IMR-90 (cell line): ENCODE data around the gene CAPS. TPM values are rescaled to one million over a fixed set of nuclear protein-coding genes. Genes with fewer than 3 reads are reported as not detected.
A peak's percentile ranks its signal among the peaks of the same experiment; 100 is the strongest.

ENCODE experiments used
- ATAC-seq: fragments of 200-7000 bp; cut with Tn5 transposase; 2 replicates; pipeline ENCODE4 v1.9.1; 2020; ENCODE audit warnings: low read depth, mild to moderate bottlenecking, moderate library complexity
- BruUV-seq: library from RNA; stranded (reverse); fragments of 400-500 nt; replicated peaks from 2 replicates; lab custom pipeline; 2021; lab: Mats Ljungman, UMichigan
- CTCF ChIA-PET: fragments of 300-600 bp; formaldehyde crosslinking; extraction: SDS; loops from one replicate; lab custom pipeline; 2021; ENCODE audit warnings: antibody characterized with exemption; lab: Yijun Ruan, JAX
- POLR2A ChIA-PET: fragments of 300-600 bp; sonication (Branson Sonifier 250); formaldehyde crosslinking; loops from one replicate; lab custom pipeline; 2022; ENCODE audit warnings: antibody characterized with exemption; ENCODE audit not compliant: unreplicated experiment; lab: Charles Lee
- DNase-seq: peaks from one replicate; pipeline ENCODE4 v3.0.0; 2013
- H2AFZ ChIP-seq: replicated peaks from 2 replicates; pipeline ENCODE3; 2013; ENCODE audit warnings: low read length, mild to moderate bottlenecking; ENCODE audit not compliant: poor library complexity
- H2AK5ac ChIP-seq: 2 replicates; pipeline ENCODE4 v1.6.1; 2013; ENCODE audit warnings: low read depth, low read length, inconsistent platforms
- H2AK9ac ChIP-seq: replicated peaks from 2 replicates; pipeline ENCODE3; 2013; ENCODE audit warnings: mild to moderate bottlenecking, low read depth, low read length, moderate library complexity; ENCODE audit not compliant: poor library complexity
- H2BK120ac ChIP-seq: 2 replicates; pipeline ENCODE4 v1.6.1; 2013; ENCODE audit warnings: low read depth, low read length, inconsistent platforms
- H2BK15ac ChIP-seq: 3 replicates; pipeline ENCODE4 v1.6.1; 2013; ENCODE audit warnings: low read depth, low read length, inconsistent platforms
- H2BK20ac ChIP-seq: 2 replicates; pipeline ENCODE4 v1.6.1; 2013; ENCODE audit warnings: low read depth, mild to moderate bottlenecking, inconsistent platforms, low read length, moderate library complexity
- H2BK5ac ChIP-seq: 2 replicates; pipeline ENCODE4 v1.6.1; 2013; ENCODE audit warnings: mild to moderate bottlenecking, low read depth, low read length, inconsistent platforms; ENCODE audit not compliant: poor library complexity, severe bottlenecking
- H3K14ac ChIP-seq: replicated peaks from 2 replicates; pipeline ENCODE4 v1.6.1; 2013; ENCODE audit warnings: low read depth, low read length, inconsistent platforms
- H3K18ac ChIP-seq: 2 replicates; pipeline ENCODE4 v1.6.1; 2013; ENCODE audit warnings: low read depth, low read length, control low read depth
- H3K23ac ChIP-seq: 2 replicates; pipeline ENCODE4 v1.6.1; 2013; ENCODE audit warnings: low read depth, low read length, inconsistent platforms
- H3K27ac ChIP-seq: 2 replicates; pipeline ENCODE4 v1.5.1; 2013; ENCODE audit warnings: mild to moderate bottlenecking, control low read depth, low read length; ENCODE audit not compliant: insufficient read depth
- H3K27me3 ChIP-seq: 2 replicates; pipeline ENCODE4 v1.6.1; 2013; ENCODE audit warnings: low read length; ENCODE audit not compliant: control insufficient read depth, insufficient read depth
- H3K36me3 ChIP-seq: 2 replicates; pipeline ENCODE4 v1.6.1; 2013; ENCODE audit warnings: low read length, mixed read lengths; ENCODE audit not compliant: control insufficient read depth, insufficient read depth
- H3K4ac ChIP-seq: 2 replicates; pipeline ENCODE4 v1.6.1; 2013; ENCODE audit warnings: low read depth, low read length, inconsistent platforms
- H3K4me1 ChIP-seq: 2 replicates; pipeline ENCODE4 v1.6.1; 2013; ENCODE audit warnings: low read length, mixed read lengths; ENCODE audit not compliant: control insufficient read depth, insufficient read depth
- H3K4me2 ChIP-seq: 2 replicates; pipeline ENCODE4 v1.6.1; 2013; ENCODE audit warnings: low read depth, mild to moderate bottlenecking, control low read depth, low read length, moderate library complexity
- H3K4me3 ChIP-seq: 2 replicates; pipeline ENCODE4 v1.5.1; 2013; ENCODE audit warnings: low read depth, mild to moderate bottlenecking, control low read depth, low read length, moderate library complexity; ENCODE audit not compliant: insufficient read depth
- H3K56ac ChIP-seq: 2 replicates; pipeline ENCODE4 v1.6.1; 2013; ENCODE audit warnings: low read length, inconsistent platforms; ENCODE audit not compliant: insufficient read depth; ENCODE audit errors: extremely low read depth
- H3K79me1 ChIP-seq, 2 experiments: 2 replicates each; pipeline ENCODE4 v1.6.1; 2013; ENCODE audit warnings: low read length in 2 of 2, inconsistent platforms in 1 of 2, low read depth in 1 of 2
- H3K9ac ChIP-seq: 2 replicates; pipeline ENCODE4 v1.6.1; 2013; ENCODE audit warnings: low read depth, low read length, control low read depth
- H3K9me1 ChIP-seq: 2 replicates; pipeline ENCODE4 v1.6.1; 2013; ENCODE audit warnings: low read length, inconsistent platforms; ENCODE audit not compliant: insufficient read depth
- H3K9me3 ChIP-seq: 2 replicates; pipeline ENCODE4 v1.6.1; 2013; ENCODE audit warnings: low read length; ENCODE audit not compliant: control insufficient read depth, insufficient read depth
- H4K20me1 ChIP-seq: 2 replicates; pipeline ENCODE4 v1.6.1; 2013; ENCODE audit warnings: low read length, inconsistent platforms; ENCODE audit not compliant: insufficient read depth
- H4K5ac ChIP-seq: 2 replicates; pipeline ENCODE4 v1.6.1; 2013; ENCODE audit warnings: mild to moderate bottlenecking, low read depth, low read length, control low read depth
- H4K8ac ChIP-seq, 2 experiments: 2 replicates each; pipeline ENCODE4 v1.6.1; 2013; ENCODE audit warnings: low read depth in 2 of 2, low read length in 2 of 2, control low read depth in 1 of 2, inconsistent platforms in 1 of 2
- H4K91ac ChIP-seq: 2 replicates; pipeline ENCODE4 v1.6.1; 2013; ENCODE audit warnings: low read depth, low read length, inconsistent platforms; ENCODE audit not compliant: insufficient read depth
- CEBPB ChIP-seq: IDR thresholded peaks from 2 replicates; pipeline ENCODE4 v1.6.1; 2012; ENCODE audit warnings: low read depth, low read length, improper control_type of control experiment
- CHD1 ChIP-seq: IDR thresholded peaks from 2 replicates; pipeline ENCODE4 v1.6.1; 2012; ENCODE audit warnings: low read depth, low read length, improper control_type of control experiment
- MAFK ChIP-seq: IDR thresholded peaks from 2 replicates; pipeline ENCODE4 v1.6.1; 2012; ENCODE audit warnings: low read depth, low read length, improper control_type of control experiment
- MAZ ChIP-seq: IDR thresholded peaks from 2 replicates; pipeline ENCODE4 v1.6.1; 2012; ENCODE audit warnings: low read depth, mild to moderate bottlenecking, low read length, improper control_type of control experiment, moderate library complexity, borderline replicate concordance
- MXI1 ChIP-seq: IDR thresholded peaks from 2 replicates; pipeline ENCODE4 v1.6.1; 2012; ENCODE audit warnings: low read depth, mild to moderate bottlenecking, low read length, moderate library complexity, borderline replicate concordance
- USF2 ChIP-seq: fragments of 150-350 bp; IDR thresholded peaks from 2 replicates; pipeline ENCODE4 v1.6.1; 2017; ENCODE audit warnings: mild to moderate bottlenecking, antibody characterized with exemption, low read length, low read depth
- WGBS, 2 experiments: methylation state at CpG; one replicate each; pipeline versions ENCODE4 v1.1.5 to v1.1.7; 2013; ENCODE audit warnings: missing lambda C conversion rate in 2 of 2; ENCODE audit not compliant: insufficient read length in 1 of 2; ENCODE audit errors: extremely low coverage in 2 of 2; 5-methylcytosine and 5-hydroxymethylcytosine counted together
- dilution Hi-C: fragments of 300-500 bp; cut with HindIII; formaldehyde crosslinking; loops from one replicate; pipeline ENCODE4 v1.14.3; 2018; ENCODE audit warnings: low sequenced_read_pairs; ENCODE audit not compliant: unreplicated experiment
- in situ Hi-C: fragments of 300-500 bp; cut with MboI; formaldehyde crosslinking; loops from 3 replicates; pipeline ENCODE4 v1.14.3; 2019; ENCODE audit warnings: low sequenced_read_pairs, inconsistent platforms, mixed read lengths
- intact Hi-C: fragments of 100-400 bp; cut with micrococcal nuclease; formaldehyde crosslinking; loops from 2 replicates; pipeline ENCODE4 v1.10.0; 2022
- polyA plus RNA-seq, 3 experiments: library from polyadenylated mRNA; depleted of rRNA; stranded (reverse); fragments of >200 nt; gene quantifications; 2 replicates each; pipeline ENCODE4 v1.2.3, GENCODE V29; 2012; ENCODE audit warnings: low replicate concordance in 1 of 3
- total RNA-seq: library from RNA; depleted of rRNA; stranded (reverse); fragments of >200 nt; gene quantifications from 2 replicates; pipeline ENCODE4 v1.2.3, GENCODE V29; 2012
- TF ChIP-seq, protein P1 (sequence below): conservative IDR thresholded peaks from 2 replicates; pipeline ENCODE4 v1.5.1; 2012; ENCODE audit warnings: mild to moderate bottlenecking, low read depth, low read length, improper control_type of control experiment

The CAPS gene
- total and polyA plus RNA-seq, 2 of the 4 experiments (the other 2 are of a cell fraction), result 0.54 to 4.9 TPM

DNA sequence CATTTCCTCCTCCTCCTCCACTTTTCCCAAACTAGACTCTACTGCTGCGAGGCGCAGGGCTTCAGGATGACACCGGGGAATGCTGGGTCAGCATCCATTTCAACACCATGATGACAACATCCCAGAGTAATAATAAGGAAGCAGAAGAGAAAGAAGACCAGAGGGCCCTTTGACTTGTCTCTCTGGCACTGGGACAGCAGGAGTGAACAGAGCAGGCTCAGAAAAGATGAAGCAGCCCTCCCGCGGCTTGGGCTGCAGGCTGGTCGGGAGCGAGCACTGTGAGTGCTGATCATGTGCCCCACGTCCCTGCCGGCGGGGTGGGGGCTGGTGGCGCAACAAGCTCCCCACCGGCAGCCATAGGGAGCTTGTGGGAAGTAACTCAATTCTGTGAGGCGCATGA lies 33.4 kb downstream of the CAPS start:
- H3K9me3 ChIP-seq, result no peaks in the 10 kb centered on the region
- no TSS peak for BruUV-seq
- TF ChIP-seq CEBPB (peak; percentile 42), USF2 (peak; percentile 52; the same call in 1 of the 2 replicates), MXI1 (no peak), CHD1 (no peak), MAFK (peak; percentile 70), MAZ (0 out of 2 replicates have a peak, but pooled peaks have one; percentile 30)
- TF ChIP-seq, protein P1, sequence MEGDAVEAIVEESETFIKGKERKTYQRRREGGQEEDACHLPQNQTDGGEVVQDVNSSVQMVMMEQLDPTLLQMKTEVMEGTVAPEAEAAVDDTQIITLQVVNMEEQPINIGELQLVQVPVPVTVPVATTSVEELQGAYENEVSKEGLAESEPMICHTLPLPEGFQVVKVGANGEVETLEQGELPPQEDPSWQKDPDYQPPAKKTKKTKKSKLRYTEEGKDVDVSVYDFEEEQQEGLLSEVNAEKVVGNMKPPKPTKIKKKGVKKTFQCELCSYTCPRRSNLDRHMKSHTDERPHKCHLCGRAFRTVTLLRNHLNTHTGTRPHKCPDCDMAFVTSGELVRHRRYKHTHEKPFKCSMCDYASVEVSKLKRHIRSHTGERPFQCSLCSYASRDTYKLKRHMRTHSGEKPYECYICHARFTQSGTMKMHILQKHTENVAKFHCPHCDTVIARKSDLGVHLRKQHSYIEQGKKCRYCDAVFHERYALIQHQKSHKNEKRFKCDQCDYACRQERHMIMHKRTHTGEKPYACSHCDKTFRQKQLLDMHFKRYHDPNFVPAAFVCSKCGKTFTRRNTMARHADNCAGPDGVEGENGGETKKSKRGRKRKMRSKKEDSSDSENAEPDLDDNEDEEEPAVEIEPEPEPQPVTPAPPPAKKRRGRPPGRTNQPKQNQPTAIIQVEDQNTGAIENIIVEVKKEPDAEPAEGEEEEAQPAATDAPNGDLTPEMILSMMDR, result no peak
- peak overlapping the region; percentile 12; the same call in 1 of the 2 replicates for H2BK120ac ChIP-seq
- ChIA-PET CTCF (interaction anchor here (0.6 to 1.2 kb wide), 3 partner anchors 20 to 144 kb away, joined by 3 to 4 read pairs (median 3); no protein-coding TSS in a partner anchor), POLR2A (interaction anchor here (0.6 kb wide), 1 partner anchor 13 kb away, joined by 5 read pairs; no protein-coding TSS in a partner anchor)
- WGBS, 2 experiments, result 20% methylated on average over 1 of the region's 13 CpGs; no CpG with 5 or more reads in 1 of the 2 experiments
- H4K8ac ChIP-seq, result peak overlapping the region in 1 of 2 experiments; percentile 51; a peak in 2 of 4 replicates
- intact Hi-C loops, result no loop called here
- H2AFZ ChIP-seq, result peak overlapping the region; percentile 23
- peak overlapping the region; percentile 2; the same call in 1 of the 2 replicates for H3K18ac ChIP-seq
- H3K27me3 ChIP-seq, result no peaks in the 10 kb centered on the region
- peak overlapping the region; percentile 39 for H2AK9ac ChIP-seq
- no peak overlapping the region for H2BK15ac ChIP-seq
- H3K4ac ChIP-seq, result peak overlapping the region; percentile 58
- peaks cover 22% of the 10 kb centered on the region for H3K36me3 ChIP-seq
- peak overlapping the region; percentile 72; the same call in 1 of the 2 replicates for H3K27ac ChIP-seq
- H3K14ac ChIP-seq, result peak overlapping the region; percentile 78
- no peak overlapping the region for H3K56ac ChIP-seq
- DNase-seq (peak; percentile 67), ATAC-seq (peak; percentile 38)
- peak overlapping the region; percentile 19 for H2BK5ac ChIP-seq
- dilution Hi-C loops, result no loop called here
- H3K4me2 ChIP-seq, result peak overlapping the region; percentile 32; the same call in 1 of the 2 replicates
- H3K9ac ChIP-seq, result peak overlapping the region; percentile 42
- H3K4me3 ChIP-seq, result no peak overlapping the region
- peaks cover 67% of the 10 kb centered on the region for H4K20me1 ChIP-seq
- H3K4me1 ChIP-seq, result peaks cover 51% of the 10 kb centered on the region
- in situ Hi-C loops, result no loop called here
- peak overlapping the region; percentile 66 for H2AK5ac ChIP-seq
- peaks cover 40 to 97% of the 10 kb centered on the region in 2 experiments for H3K79me1 ChIP-seq
- peak overlapping the region; percentile 36; the same call in 1 of the 2 replicates for H2BK20ac ChIP-seq
- 0 out of 2 replicates have a peak overlapping the region, but pooled peaks have one; percentile 41 for H3K23ac ChIP-seq
- peaks cover 42% of the 10 kb centered on the region for H3K9me1 ChIP-seq
- peak overlapping the region; percentile 24 for H4K5ac ChIP-seq
- H4K91ac ChIP-seq, result peak overlapping the region; percentile 23; the same call in 1 of the 2 replicates
